WTC11 (cell line): ENCODE measurements around the gene EML6. TPM values are rescaled to one million over a fixed set of nuclear protein-coding genes. Genes with fewer than 3 reads are reported as not detected.

Source experiments
- ATAC-seq: fragments of 200-7000 bp; cut with Tn5 transposase; 2 replicates; pipeline ENCODE4 v1.10.0; 2021; ENCODE audit warnings: mild to moderate bottlenecking, moderate library complexity
- CTCF ChIA-PET: fragments of 300-600 bp; sonication (Branson Sonifier 250); formaldehyde crosslinking; loops from one replicate; lab custom pipeline; 2021; ENCODE audit warnings: antibody characterized with exemption; lab: Charles Lee
- POLR2A ChIA-PET: fragments of 350-600 bp; sonication (Branson Sonifier 250); formaldehyde crosslinking; loops from one replicate; lab custom pipeline; 2021; ENCODE audit warnings: antibody characterized with exemption; lab: Charles Lee
- DNase-seq: peaks from one replicate; pipeline ENCODE4 v3.0.0; 2021; ENCODE audit warnings: low spot score
- H3K27ac Mint-ChIP-seq: 2 replicates; pipeline ENCODE4 v1.8.0; 2021; ENCODE audit warnings: mixed read lengths
- H3K27me3 Mint-ChIP-seq: 2 replicates; pipeline ENCODE4 v1.8.0; 2021; ENCODE audit warnings: low read depth, mild to moderate bottlenecking, moderate library complexity, mixed read lengths
- H3K36me3 Mint-ChIP-seq: 2 replicates; pipeline ENCODE4 v1.8.0; 2021; ENCODE audit warnings: mixed read lengths
- H3K4me1 Mint-ChIP-seq: 2 replicates; pipeline ENCODE4 v1.8.0; 2022; ENCODE audit warnings: mixed read lengths
- H3K4me3 Mint-ChIP-seq: 2 replicates; pipeline ENCODE4 v1.8.0; 2021; ENCODE audit warnings: mild to moderate bottlenecking, moderate library complexity, mixed read lengths
- H3K9me3 Mint-ChIP-seq: 2 replicates; pipeline ENCODE4 v1.8.0; 2021; ENCODE audit warnings: mixed read lengths
- ARID4B ChIP-seq: sonication (generic); formaldehyde crosslinking; IDR thresholded peaks from 2 replicates; pipeline ENCODE4 v1.8.0; 2023; ENCODE audit warnings: missing genetic modification reagents, mild to moderate bottlenecking, borderline replicate concordance
- CREM ChIP-seq: sonication (generic); formaldehyde crosslinking; IDR thresholded peaks from 2 replicates; pipeline ENCODE4 v1.8.1; 2022; ENCODE audit warnings: mild to moderate bottlenecking, missing genetic modification reagents, moderate library complexity
- GRHL2 ChIP-seq: fragments of 250-450 bp; sonication (Bioruptor Pico); IDR thresholded peaks from 2 replicates; pipeline ENCODE4 v1.8.0; 2022; ENCODE audit warnings: mild to moderate bottlenecking, moderate library complexity; ENCODE audit not compliant: insufficient replicate concordance, severe bottlenecking
- HMGXB4 ChIP-seq: sonication (generic); formaldehyde crosslinking; IDR thresholded peaks from 2 replicates; pipeline ENCODE4 v1.8.1; 2023; ENCODE audit warnings: mild to moderate bottlenecking, moderate library complexity, missing genetic modification reagents
- MXD4 ChIP-seq: fragments of 250-450 bp; sonication (Bioruptor Pico); IDR thresholded peaks from 2 replicates; pipeline ENCODE4 v1.8.0; 2021; ENCODE audit warnings: mild to moderate bottlenecking, moderate library complexity, borderline replicate concordance
- MYBL2 ChIP-seq: sonication (generic); formaldehyde crosslinking; IDR thresholded peaks from 2 replicates; pipeline ENCODE4 v1.8.1; 2023; ENCODE audit warnings: mild to moderate bottlenecking, moderate library complexity, missing genetic modification reagents
- NFE2L1 ChIP-seq: sonication (generic); formaldehyde crosslinking; IDR thresholded peaks from 2 replicates; pipeline ENCODE4 v1.8.1; 2023; ENCODE audit warnings: missing genetic modification reagents
- PREB ChIP-seq: sonication (generic); formaldehyde crosslinking; IDR thresholded peaks from 2 replicates; pipeline ENCODE4 v1.8.1; 2022; ENCODE audit warnings: mild to moderate bottlenecking, missing genetic modification reagents, moderate library complexity, borderline replicate concordance
- SMAD4 ChIP-seq: sonication (generic); formaldehyde crosslinking; IDR thresholded peaks from 2 replicates; pipeline ENCODE4 v1.8.0; 2022; ENCODE audit warnings: mild to moderate bottlenecking, missing genetic modification reagents
- SP1 ChIP-seq: sonication (generic); formaldehyde crosslinking; conservative IDR thresholded peaks from 2 replicates; pipeline ENCODE4 v1.8.1; 2022; ENCODE audit warnings: missing genetic modification reagents
- ZBTB21 ChIP-seq: sonication (generic); formaldehyde crosslinking; IDR thresholded peaks from 2 replicates; pipeline ENCODE4 v1.8.1; 2023; ENCODE audit warnings: mild to moderate bottlenecking, missing genetic modification reagents, borderline replicate concordance
- ZBTB43 ChIP-seq: sonication (generic); formaldehyde crosslinking; IDR thresholded peaks from 2 replicates; pipeline ENCODE4 v1.8.1; 2023; ENCODE audit warnings: mild to moderate bottlenecking, missing genetic modification reagents
- ZNF138 ChIP-seq: sonication (generic); formaldehyde crosslinking; conservative IDR thresholded peaks from 2 replicates; pipeline ENCODE4 v1.8.1; 2022; ENCODE audit warnings: mild to moderate bottlenecking, moderate library complexity, missing genetic modification reagents
- ZNF317 ChIP-seq: sonication (generic); formaldehyde crosslinking; IDR thresholded peaks from 2 replicates; pipeline ENCODE4 v1.8.1; 2023; ENCODE audit warnings: low read depth, mild to moderate bottlenecking, moderate library complexity, missing genetic modification reagents, borderline replicate concordance
- ZNF396 ChIP-seq: fragments of 250-450 bp; sonication (Bioruptor Pico); IDR thresholded peaks from 2 replicates; pipeline ENCODE4 v1.8.0; 2021; ENCODE audit warnings: mild to moderate bottlenecking, moderate library complexity, borderline replicate concordance
- ZNF423 ChIP-seq: fragments of 250-450 bp; sonication (Bioruptor Pico); IDR thresholded peaks from 2 replicates; pipeline ENCODE4 v2.1.2; 2022; ENCODE audit warnings: mild to moderate bottlenecking, moderate library complexity
- ZNF671 ChIP-seq: fragments of 250-450 bp; sonication (Bioruptor Pico); IDR thresholded peaks from 2 replicates; pipeline ENCODE4 v1.8.0; 2021; ENCODE audit warnings: mild to moderate bottlenecking
- total RNA-seq: library from RNA; stranded (reverse); gene quantifications from 3 replicates; pipeline ENCODE4 v1.2.3, GENCODE V29; 2021
- TF ChIP-seq, protein P1 (sequence below): fragments of 250-450 bp; sonication (Bioruptor Pico); IDR thresholded peaks from 2 replicates; pipeline ENCODE4 v1.9.0; 2021; ENCODE audit warnings: moderate library complexity, mild to moderate bottlenecking, inconsistent platforms, borderline replicate concordance
- TF ChIP-seq, protein P2 (sequence below): sonication (generic); formaldehyde crosslinking; IDR thresholded peaks from 2 replicates; pipeline ENCODE4 v1.8.1; 2023; ENCODE audit warnings: mild to moderate bottlenecking, missing genetic modification reagents, borderline replicate concordance
- TF ChIP-seq, protein P3 (sequence below): fragments of 250-450 bp; sonication (Bioruptor Pico); IDR thresholded peaks from 2 replicates; pipeline ENCODE4 v1.9.0; 2021; ENCODE audit warnings: mild to moderate bottlenecking

Gene EML6
- total RNA-seq, 1 experiment from 2014 or later, result 2.1 TPM

DNA sequence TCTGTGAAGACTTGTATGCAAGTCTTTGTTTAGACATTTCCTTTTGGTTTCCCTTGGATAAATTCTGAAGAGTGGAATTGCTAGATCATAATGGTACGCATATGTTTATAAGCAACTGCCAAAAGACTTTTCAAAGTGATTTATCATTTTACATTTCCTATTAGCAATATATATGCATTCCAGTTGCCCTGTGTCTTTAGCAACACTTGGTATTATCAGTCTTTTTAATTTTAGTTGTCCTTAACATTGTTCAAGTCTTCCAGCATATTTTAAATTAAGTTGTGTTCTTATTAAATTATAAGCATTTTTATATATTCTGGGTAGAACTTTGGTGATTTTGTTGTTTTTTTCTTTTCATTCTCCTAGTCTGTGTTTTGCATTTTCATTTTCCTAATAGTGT, 81.8 kb downstream of the EML6 start:
- peaks cover 12% of the 10 kb centered on the region for H3K9me3 Mint-ChIP-seq
- H3K36me3 Mint-ChIP-seq, result peaks cover 8% of the 10 kb centered on the region
- DNase-seq (no peak), ATAC-seq (no peak)
- no peak overlapping the region for H3K27ac Mint-ChIP-seq
- H3K4me1 Mint-ChIP-seq, result peaks cover 13% of the 10 kb centered on the region
- TF ChIP-seq ZNF138 (CRISPR knock-in tag), result no peak
- TF ChIP-seq MXD4 (CRISPR knock-in tag), result no peak
- TF ChIP-seq SMAD4, result no peak
- no peak for TF ChIP-seq ZBTB43 (CRISPR knock-in tag)
- TF ChIP-seq, protein P1, sequence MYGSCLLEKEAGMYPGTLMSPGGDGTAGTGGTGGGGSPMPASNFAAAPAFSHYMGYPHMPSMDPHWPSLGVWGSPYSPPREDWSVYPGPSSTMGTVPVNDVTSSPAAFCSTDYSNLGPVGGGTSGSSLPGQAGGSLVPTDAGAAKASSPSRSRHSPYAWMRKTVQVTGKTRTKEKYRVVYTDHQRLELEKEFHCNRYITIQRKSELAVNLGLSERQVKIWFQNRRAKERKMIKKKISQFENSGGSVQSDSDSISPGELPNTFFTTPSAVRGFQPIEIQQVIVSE, result no peak
- TF ChIP-seq CREM (CRISPR knock-in tag), result no peak
- no peak for TF ChIP-seq HMGXB4
- TF ChIP-seq NFE2L1 (CRISPR knock-in tag), result no peak
- TF ChIP-seq ZNF671 (CRISPR knock-in tag), result no peak
- no peak for TF ChIP-seq ZNF423 (CRISPR knock-in tag)
- TF ChIP-seq ARID4B (CRISPR knock-in tag), result no peak
- no peak for TF ChIP-seq MYBL2
- no peak for TF ChIP-seq ZBTB21 (CRISPR knock-in tag)
- no peak for TF ChIP-seq ZNF317 (CRISPR knock-in tag)
- TF ChIP-seq, protein P2, sequence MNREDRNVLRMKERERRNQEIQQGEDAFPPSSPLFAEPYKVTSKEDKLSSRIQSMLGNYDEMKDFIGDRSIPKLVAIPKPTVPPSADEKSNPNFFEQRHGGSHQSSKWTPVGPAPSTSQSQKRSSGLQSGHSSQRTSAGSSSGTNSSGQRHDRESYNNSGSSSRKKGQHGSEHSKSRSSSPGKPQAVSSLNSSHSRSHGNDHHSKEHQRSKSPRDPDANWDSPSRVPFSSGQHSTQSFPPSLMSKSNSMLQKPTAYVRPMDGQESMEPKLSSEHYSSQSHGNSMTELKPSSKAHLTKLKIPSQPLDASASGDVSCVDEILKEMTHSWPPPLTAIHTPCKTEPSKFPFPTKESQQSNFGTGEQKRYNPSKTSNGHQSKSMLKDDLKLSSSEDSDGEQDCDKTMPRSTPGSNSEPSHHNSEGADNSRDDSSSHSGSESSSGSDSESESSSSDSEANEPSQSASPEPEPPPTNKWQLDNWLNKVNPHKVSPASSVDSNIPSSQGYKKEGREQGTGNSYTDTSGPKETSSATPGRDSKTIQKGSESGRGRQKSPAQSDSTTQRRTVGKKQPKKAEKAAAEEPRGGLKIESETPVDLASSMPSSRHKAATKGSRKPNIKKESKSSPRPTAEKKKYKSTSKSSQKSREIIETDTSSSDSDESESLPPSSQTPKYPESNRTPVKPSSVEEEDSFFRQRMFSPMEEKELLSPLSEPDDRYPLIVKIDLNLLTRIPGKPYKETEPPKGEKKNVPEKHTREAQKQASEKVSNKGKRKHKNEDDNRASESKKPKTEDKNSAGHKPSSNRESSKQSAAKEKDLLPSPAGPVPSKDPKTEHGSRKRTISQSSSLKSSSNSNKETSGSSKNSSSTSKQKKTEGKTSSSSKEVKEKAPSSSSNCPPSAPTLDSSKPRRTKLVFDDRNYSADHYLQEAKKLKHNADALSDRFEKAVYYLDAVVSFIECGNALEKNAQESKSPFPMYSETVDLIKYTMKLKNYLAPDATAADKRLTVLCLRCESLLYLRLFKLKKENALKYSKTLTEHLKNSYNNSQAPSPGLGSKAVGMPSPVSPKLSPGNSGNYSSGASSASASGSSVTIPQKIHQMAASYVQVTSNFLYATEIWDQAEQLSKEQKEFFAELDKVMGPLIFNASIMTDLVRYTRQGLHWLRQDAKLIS, result no peak
- TF ChIP-seq ZNF396, result no peak
- no peak for TF ChIP-seq PREB (CRISPR knock-in tag)
- no peak for TF ChIP-seq GRHL2 (CRISPR knock-in tag)
- no peak for TF ChIP-seq SP1 (CRISPR knock-in tag)
- TF ChIP-seq, protein P3, sequence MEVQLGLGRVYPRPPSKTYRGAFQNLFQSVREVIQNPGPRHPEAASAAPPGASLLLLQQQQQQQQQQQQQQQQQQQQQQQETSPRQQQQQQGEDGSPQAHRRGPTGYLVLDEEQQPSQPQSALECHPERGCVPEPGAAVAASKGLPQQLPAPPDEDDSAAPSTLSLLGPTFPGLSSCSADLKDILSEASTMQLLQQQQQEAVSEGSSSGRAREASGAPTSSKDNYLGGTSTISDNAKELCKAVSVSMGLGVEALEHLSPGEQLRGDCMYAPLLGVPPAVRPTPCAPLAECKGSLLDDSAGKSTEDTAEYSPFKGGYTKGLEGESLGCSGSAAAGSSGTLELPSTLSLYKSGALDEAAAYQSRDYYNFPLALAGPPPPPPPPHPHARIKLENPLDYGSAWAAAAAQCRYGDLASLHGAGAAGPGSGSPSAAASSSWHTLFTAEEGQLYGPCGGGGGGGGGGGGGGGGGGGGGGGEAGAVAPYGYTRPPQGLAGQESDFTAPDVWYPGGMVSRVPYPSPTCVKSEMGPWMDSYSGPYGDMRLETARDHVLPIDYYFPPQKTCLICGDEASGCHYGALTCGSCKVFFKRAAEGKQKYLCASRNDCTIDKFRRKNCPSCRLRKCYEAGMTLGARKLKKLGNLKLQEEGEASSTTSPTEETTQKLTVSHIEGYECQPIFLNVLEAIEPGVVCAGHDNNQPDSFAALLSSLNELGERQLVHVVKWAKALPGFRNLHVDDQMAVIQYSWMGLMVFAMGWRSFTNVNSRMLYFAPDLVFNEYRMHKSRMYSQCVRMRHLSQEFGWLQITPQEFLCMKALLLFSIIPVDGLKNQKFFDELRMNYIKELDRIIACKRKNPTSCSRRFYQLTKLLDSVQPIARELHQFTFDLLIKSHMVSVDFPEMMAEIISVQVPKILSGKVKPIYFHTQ (CRISPR knock-in tag), result no peak
- ChIA-PET POLR2A (no interaction called here), CTCF (no interaction called here)
- no peak overlapping the region for H3K4me3 Mint-ChIP-seq
- no peaks in the 10 kb centered on the region; the same call in 1 of the 2 replicates for H3K27me3 Mint-ChIP-seq
